ENCODE measurements around the gene TLE4.

GRCh38 chr9:79615038-79615437, 43.3 kb downstream of the TLE4 start:
- TF ChIP-seq POLR2AphosphoS5 (IDR thresholded peaks at IDR 0.05; ENCODE audit: low read depth, low read length) (no peak), POU2F2 (IDR thresholded peaks at IDR 0.05; ENCODE audit: low read depth, low read length) (no peak), POLR2A (IDR thresholded peaks at IDR 0.05; ENCODE audit: low read depth, low read length) (no peak), TAF1 (IDR thresholded peaks at IDR 0.05; ENCODE audit: low read depth, low read length) (no peak), PAX5 (IDR thresholded peaks at IDR 0.05; ENCODE audit: insufficient read depth, low read length, severe bottlenecking) (no peak), SPI1 (IDR thresholded peaks at IDR 0.05; ENCODE audit: low read depth, low read length) (no peak)

Measured in GM12891 (cell line).